ENCODE results near the gene BACH2. TPM values are rescaled to one million over a fixed set of nuclear protein-coding genes. Genes with fewer than 3 reads are reported as not detected.

The BACH2 gene
- polyA plus RNA-seq, 1 experiment: 0.10 TPM

DNA sequence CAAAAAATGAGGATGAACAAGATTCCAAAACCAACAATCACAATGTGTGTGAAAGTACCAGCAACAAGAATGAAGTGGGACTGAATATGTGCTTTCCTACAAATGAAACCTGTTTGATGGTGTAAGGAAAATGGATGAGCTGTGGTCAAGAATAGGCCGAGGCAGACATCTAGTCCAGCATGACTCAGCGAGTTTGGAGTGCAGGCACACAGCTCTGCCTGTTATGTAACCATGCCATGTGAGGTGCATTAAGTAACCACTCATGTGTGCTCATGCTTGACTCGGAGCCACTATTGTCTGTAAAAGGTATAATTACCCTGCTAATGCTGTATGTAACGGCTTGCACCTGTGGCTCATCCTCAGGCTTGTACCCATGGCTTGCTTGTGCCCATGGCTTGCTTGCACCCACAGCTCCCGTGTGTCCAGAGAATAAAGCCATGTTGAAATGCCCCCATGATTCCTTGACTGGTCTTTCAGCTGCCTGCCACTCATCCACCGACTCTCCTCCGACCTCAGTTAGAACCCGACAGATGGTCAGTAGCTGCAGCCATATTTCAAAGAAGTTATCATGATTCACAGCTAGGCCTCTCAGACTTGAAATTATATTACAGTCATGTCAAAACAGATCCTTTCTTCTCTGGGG, 98.7 kb downstream of the BACH2 start:
- TF ChIP-seq, protein P1, sequence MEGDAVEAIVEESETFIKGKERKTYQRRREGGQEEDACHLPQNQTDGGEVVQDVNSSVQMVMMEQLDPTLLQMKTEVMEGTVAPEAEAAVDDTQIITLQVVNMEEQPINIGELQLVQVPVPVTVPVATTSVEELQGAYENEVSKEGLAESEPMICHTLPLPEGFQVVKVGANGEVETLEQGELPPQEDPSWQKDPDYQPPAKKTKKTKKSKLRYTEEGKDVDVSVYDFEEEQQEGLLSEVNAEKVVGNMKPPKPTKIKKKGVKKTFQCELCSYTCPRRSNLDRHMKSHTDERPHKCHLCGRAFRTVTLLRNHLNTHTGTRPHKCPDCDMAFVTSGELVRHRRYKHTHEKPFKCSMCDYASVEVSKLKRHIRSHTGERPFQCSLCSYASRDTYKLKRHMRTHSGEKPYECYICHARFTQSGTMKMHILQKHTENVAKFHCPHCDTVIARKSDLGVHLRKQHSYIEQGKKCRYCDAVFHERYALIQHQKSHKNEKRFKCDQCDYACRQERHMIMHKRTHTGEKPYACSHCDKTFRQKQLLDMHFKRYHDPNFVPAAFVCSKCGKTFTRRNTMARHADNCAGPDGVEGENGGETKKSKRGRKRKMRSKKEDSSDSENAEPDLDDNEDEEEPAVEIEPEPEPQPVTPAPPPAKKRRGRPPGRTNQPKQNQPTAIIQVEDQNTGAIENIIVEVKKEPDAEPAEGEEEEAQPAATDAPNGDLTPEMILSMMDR (IDR thresholded peaks at IDR 0.05; ENCODE audit: insufficient read depth, low read depth, low read length): no peak
- Histone ChIP-seq H3K4me3 (ENCODE audit: low read depth, low read length) (no peak overlapping the region), H3K36me3 (ENCODE audit: control insufficient read depth, insufficient read depth, low read length) (no peaks in the 10 kb centered on the region), H3K27me3 (ENCODE audit: control insufficient read depth, insufficient read depth, low read length) (no peaks in the 10 kb centered on the region; the same call in 1 of the 2 replicates)
- ChIA-PET POLR2A (interaction anchor here (0.6 kb wide), 1 partner anchor 100 kb away, joined by 5 read pairs; no protein-coding TSS in a partner anchor), CTCF (no interaction called here)
- no peak for DNase-seq (ENCODE audit: low read depth)

DNA sequence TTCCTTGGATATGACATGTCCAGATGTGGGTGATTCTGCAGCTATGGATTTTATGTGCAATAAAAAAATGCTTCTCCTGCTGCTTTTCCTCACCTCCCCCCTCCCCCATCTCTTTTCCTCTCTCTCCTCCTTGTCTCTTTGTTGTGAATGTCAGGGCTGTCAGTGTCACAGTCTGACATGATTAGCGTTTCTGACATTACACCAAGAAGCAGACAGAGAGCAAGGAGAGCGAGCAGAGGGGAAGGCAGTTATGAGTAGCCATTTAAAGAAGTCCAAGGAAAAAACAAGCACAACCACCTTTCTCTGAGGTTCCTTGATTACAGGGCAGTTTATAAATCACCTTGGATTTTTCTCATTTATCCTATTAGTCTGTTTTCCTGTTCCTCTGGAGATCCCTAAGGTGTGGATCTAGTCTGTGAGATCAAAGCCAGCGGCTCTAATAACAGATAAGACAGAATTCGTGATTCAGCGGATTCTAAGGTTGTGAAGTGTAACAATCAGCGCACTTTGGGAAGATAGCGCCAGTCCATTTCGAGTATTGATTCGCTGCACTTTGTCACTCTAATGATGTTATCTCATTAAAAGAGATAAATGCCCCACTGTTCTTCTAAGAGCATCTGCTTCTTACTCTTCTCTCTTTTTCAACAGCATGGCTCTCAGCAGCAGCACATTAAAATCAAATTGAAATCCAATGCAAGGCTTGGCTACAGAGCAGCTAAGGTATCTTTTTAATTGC, 101.4 kb downstream of the BACH2 start:
- Histone ChIP-seq H3K36me3 (ENCODE audit: control insufficient read depth, insufficient read depth, low read length) (no peaks in the 10 kb centered on the region), H3K4me3 (ENCODE audit: low read depth, low read length) (no peak overlapping the region), H3K27me3 (ENCODE audit: control insufficient read depth, insufficient read depth, low read length) (no peaks in the 10 kb centered on the region; the same call in 1 of the 2 replicates)
- TF ChIP-seq, protein P1 (IDR thresholded peaks at IDR 0.05; ENCODE audit: insufficient read depth, low read depth, low read length): no peak
- no peak for DNase-seq (ENCODE audit: low read depth)
- CTCF ChIA-PET: interaction anchor here (1.0 to 1.7 kb wide), 2 partner anchors 16 to 20 kb away, joined by 5 to 7 read pairs; no protein-coding TSS in a partner anchor
- POLR2A ChIA-PET: no interaction called here

DNA sequence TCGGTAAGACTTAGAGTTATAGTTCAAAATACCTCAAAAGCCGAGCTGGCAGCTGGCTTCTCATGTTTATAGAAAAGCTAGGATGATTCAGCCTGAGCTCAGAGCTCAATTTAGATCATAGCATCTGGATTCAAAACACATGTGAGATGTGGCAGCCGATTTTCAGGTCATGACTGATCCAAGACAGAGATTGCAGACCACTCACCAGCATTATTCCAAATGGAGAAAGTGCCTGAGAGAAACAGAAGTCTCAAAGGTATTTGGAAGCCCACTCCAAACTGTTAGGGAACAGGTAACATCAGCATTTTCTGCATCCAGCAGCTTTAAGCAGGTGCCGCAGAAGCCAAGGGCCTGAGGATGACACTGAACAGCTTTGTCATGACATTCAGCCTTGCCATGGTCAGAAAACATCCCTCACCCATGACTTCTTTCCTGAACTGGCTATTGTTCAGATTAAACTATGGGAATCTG, 102.2 kb downstream of the BACH2 start:
- TF ChIP-seq, protein P1 (IDR thresholded peaks at IDR 0.05; ENCODE audit: insufficient read depth, low read depth, low read length): no peak
- POLR2A ChIA-PET: no interaction called here
- no peaks in the 10 kb centered on the region for H3K36me3 ChIP-seq (ENCODE audit: control insufficient read depth, insufficient read depth, low read length)
- CTCF ChIA-PET: interaction anchor here (0.8 to 1.7 kb wide), 3 partner anchors 10 to 21 kb away, joined by 3 to 7 read pairs (median 5); no protein-coding TSS in a partner anchor
- no peaks in the 10 kb centered on the region; the same call in 1 of the 2 replicates for H3K27me3 ChIP-seq (ENCODE audit: control insufficient read depth, insufficient read depth, low read length)
- peak; percentile 53 for DNase-seq (ENCODE audit: low read depth)
- H3K4me3 ChIP-seq (ENCODE audit: low read depth, low read length): no peak overlapping the region

DNA sequence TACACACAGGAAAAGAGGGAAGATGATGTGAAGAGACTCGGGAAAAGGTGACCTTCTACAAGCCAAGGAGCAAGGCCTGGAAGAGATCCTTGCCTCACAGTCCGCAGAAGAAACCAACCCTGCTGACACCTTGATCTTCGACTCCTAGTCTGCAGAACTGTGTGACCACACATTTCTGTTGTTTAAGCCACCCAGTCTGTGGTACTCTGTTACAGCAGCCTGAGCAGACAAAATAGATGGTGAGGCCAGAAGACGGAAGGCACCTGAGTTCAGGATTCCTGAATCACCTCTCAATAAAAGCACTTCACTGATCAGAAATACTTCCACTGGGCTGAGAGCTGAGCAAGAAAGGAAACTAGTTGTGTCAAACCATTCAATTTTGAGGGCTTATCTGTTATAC, 103.3 kb downstream of the BACH2 start:
- POLR2A ChIA-PET: no interaction called here
- CTCF ChIA-PET: interaction anchor here (0.9 kb wide), 1 partner anchor 22 kb away, joined by 3 read pairs; no protein-coding TSS in a partner anchor
- no peaks in the 10 kb centered on the region; the same call in 1 of the 2 replicates for H3K27me3 ChIP-seq (ENCODE audit: control insufficient read depth, insufficient read depth, low read length)

More for the DNA sequence above, 103.3 kb downstream of the BACH2 start:
- no peak for DNase-seq (ENCODE audit: low read depth)
- H3K36me3 ChIP-seq (ENCODE audit: control insufficient read depth, insufficient read depth, low read length): no peaks in the 10 kb centered on the region
- H3K4me3 ChIP-seq (ENCODE audit: low read depth, low read length): no peak overlapping the region
- TF ChIP-seq, protein P1 (IDR thresholded peaks at IDR 0.05; ENCODE audit: insufficient read depth, low read depth, low read length): no peak

Data from BJ (cell line).